Transverse colon (tissue), 4 donors: ENCODE results near the gene ZNF384.

ENCODE experiments used
- CTCF ChIP-seq, 5 experiments: fragments of 200-600 bp in 3 of 5; fragments of 450-650 bp in 2 of 5; sonication (generic) in 3 of 5; IDR thresholded peaks; 1 replicate in 2 of 5; 2 replicates in 3 of 5; pipeline ENCODE4 v1.5.1; 2016 to 2017; ENCODE audit warnings: antibody characterized with exemption in 5 of 5, inconsistent platforms in 3 of 5, mild to moderate bottlenecking in 2 of 5, moderate library complexity in 1 of 5
- EP300 ChIP-seq: sonication (generic); formaldehyde crosslinking; IDR thresholded peaks from one replicate; pipeline ENCODE4 v1.6.1; 2017; ENCODE audit warnings: antibody characterized with exemption, low read depth
- POLR2A ChIP-seq: fragments of 450-650 bp; IDR thresholded peaks from one replicate; pipeline ENCODE4 v1.6.1; 2016; ENCODE audit warnings: antibody characterized with exemption, mild to moderate bottlenecking, moderate library complexity
- POLR2AphosphoS5 ChIP-seq, 3 donors: sonication (generic); formaldehyde crosslinking; IDR thresholded peaks; one replicate each; pipeline ENCODE4 v1.6.1; 2016; ENCODE audit warnings: antibody characterized with exemption in 3 of 3

GRCh38 chr12:6618483-6619225 lies 70.5 kb downstream of the ZNF384 start:
- TF ChIP-seq CTCF (IDR thresholded peaks at IDR 0.05): no peak
- no peak for TF ChIP-seq POLR2A
- no peak for TF ChIP-seq EP300
- TF ChIP-seq POLR2AphosphoS5 (IDR thresholded peaks at IDR 0.05): no peak
